Progenitor cell of endocrine pancreas (in vitro differentiated cells): Measurements from ENCODE around the gene CLEC16A. TPM values are rescaled to one million over a fixed set of nuclear protein-coding genes. Genes with fewer than 3 reads are reported as not detected.

Experiments
- DNase-seq: peaks from one replicate; pipeline ENCODE4 v3.0.0; 2021; ENCODE audit warnings: low spot score; ENCODE audit not compliant: unreplicated experiment
- H3K27ac Mint-ChIP-seq: 2 replicates; pipeline ENCODE4 v1.8.0; 2021; ENCODE audit warnings: mild to moderate bottlenecking, moderate library complexity, mixed read lengths
- H3K27me3 Mint-ChIP-seq: 2 replicates; pipeline ENCODE4 v1.8.0; 2021; ENCODE audit warnings: mixed read lengths
- H3K36me3 Mint-ChIP-seq: 2 replicates; pipeline ENCODE4 v1.8.0; 2022; ENCODE audit warnings: mixed read lengths; ENCODE audit not compliant: insufficient read depth
- H3K4me1 Mint-ChIP-seq: 2 replicates; pipeline ENCODE4 v1.8.0; 2021; ENCODE audit warnings: low read depth, mixed read lengths
- H3K4me3 Mint-ChIP-seq: 2 replicates; pipeline ENCODE4 v1.8.0; 2021; ENCODE audit warnings: low read depth, mild to moderate bottlenecking, moderate library complexity, mixed read lengths
- H3K9me3 Mint-ChIP-seq: 2 replicates; pipeline ENCODE4 v1.8.0; 2021; ENCODE audit warnings: low read depth, mixed read lengths
- total RNA-seq: library from RNA; stranded (reverse); gene quantifications from 2 replicates; pipeline ENCODE4 v1.2.1, GENCODE V29; 2021
- TF ChIP-seq, protein P1 (sequence below): fragments of 200-600 bp; sonication (generic); IDR thresholded peaks from one replicate; pipeline ENCODE4 v1.5.0; 2021; ENCODE audit warnings: antibody characterized with exemption, mild to moderate bottlenecking; ENCODE audit not compliant: unreplicated experiment

Gene CLEC16A
- total RNA-seq, 1 donor from 2014 or later = 34.3 TPM

DNA sequence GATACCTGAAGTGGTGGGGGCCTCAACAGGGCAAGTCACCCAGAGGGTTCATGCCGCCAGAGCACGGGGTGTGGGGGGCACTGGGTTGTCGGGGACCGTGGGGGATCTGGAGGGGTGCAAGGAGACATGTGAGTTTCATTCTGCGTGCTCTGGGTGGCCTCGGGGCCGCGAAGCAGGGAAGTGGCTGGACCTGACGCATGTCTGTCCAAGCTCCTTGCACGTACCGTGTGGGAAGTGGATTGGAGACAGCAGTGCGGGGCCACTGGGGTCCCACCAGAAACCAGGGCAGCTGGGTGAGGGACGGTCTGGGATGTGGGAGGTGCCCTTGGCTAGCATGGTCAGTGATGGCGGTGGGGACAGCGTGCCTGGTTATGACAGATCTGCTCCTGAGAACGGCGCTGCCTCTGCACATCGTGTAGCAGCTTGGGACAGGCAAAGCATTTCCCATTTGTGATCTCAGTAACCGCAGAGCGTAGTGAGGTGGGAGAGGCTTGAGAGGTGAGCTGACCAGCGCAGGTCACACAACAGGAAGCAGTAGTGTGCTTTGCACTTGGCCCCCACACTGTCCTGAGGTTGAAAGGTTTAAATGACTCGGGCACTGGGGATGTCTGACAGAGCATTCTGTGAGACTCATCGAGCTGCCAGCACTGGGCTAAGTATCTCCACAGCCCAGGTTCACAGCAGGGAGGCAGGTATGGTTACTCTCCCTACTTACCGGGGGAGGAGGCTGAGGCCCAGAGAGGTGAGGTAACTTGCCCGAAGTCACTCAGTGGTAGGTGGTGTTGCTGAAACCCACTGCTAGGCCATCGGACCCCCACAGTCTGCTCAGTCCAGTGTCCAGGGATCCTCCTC, 197.3 kb downstream of the CLEC16A start:
- DNase-seq = no peak
- peaks cover 6% of the 10 kb centered on the region for H3K4me1 Mint-ChIP-seq
- H3K36me3 Mint-ChIP-seq = peaks cover 1% of the 10 kb centered on the region
- no peak overlapping the region for H3K4me3 Mint-ChIP-seq
- no peaks in the 10 kb centered on the region for H3K27me3 Mint-ChIP-seq
- TF ChIP-seq, protein P1, sequence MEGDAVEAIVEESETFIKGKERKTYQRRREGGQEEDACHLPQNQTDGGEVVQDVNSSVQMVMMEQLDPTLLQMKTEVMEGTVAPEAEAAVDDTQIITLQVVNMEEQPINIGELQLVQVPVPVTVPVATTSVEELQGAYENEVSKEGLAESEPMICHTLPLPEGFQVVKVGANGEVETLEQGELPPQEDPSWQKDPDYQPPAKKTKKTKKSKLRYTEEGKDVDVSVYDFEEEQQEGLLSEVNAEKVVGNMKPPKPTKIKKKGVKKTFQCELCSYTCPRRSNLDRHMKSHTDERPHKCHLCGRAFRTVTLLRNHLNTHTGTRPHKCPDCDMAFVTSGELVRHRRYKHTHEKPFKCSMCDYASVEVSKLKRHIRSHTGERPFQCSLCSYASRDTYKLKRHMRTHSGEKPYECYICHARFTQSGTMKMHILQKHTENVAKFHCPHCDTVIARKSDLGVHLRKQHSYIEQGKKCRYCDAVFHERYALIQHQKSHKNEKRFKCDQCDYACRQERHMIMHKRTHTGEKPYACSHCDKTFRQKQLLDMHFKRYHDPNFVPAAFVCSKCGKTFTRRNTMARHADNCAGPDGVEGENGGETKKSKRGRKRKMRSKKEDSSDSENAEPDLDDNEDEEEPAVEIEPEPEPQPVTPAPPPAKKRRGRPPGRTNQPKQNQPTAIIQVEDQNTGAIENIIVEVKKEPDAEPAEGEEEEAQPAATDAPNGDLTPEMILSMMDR = no peak
- H3K9me3 Mint-ChIP-seq = no peaks in the 10 kb centered on the region
- no peak overlapping the region for H3K27ac Mint-ChIP-seq

DNA sequence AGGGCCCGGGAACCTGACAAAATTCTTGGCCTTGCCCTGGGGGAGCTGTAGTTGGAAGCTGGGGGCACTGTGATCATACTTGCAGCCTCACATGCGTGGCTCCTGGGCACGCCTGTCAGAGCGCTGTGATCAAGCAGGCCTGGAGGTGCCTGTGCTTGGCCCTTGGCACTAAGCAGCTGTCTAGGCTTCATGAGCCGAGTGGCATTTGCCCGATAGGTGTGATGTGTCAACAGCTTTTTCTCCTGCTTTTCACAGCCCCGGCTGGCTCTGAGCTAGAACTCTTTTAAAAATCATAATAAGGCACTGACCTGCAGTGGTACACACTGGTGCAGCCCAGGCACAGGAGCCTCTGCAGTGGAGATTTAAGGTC, 197.9 kb downstream of the CLEC16A start:
- no peak overlapping the region for H3K27ac Mint-ChIP-seq
- no peak overlapping the region for H3K4me3 Mint-ChIP-seq
- no peaks in the 10 kb centered on the region for H3K27me3 Mint-ChIP-seq
- peaks cover under 1% of the 10 kb centered on the region for H3K36me3 Mint-ChIP-seq
- DNase-seq = no peak
- peaks cover 6% of the 10 kb centered on the region for H3K4me1 Mint-ChIP-seq
- TF ChIP-seq, protein P1 = no peak
- no peaks in the 10 kb centered on the region for H3K9me3 Mint-ChIP-seq

DNA sequence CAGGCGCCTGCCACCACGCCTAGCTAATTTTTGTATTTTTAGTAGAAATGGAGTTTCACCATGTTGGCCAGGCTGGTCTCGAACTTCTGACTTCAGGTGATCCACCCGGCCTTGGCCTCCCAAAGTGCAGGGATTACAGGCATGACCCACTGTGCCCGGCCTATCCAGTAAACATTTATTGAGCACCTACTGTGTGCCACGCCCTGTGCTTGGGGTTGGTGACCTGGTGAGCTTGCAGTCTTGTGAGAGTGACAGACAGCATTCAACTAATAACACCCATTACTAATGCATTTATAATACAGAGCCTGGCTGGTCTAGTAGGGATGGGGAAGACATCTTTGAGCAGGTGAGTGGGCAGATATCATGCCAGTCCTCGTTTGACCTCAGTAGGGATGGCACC, 198.6 kb downstream of the CLEC16A start:
- peaks cover 6% of the 10 kb centered on the region for H3K4me1 Mint-ChIP-seq
- H3K4me3 Mint-ChIP-seq = no peak overlapping the region
- TF ChIP-seq, protein P1 = no peak
- no peak overlapping the region for H3K27ac Mint-ChIP-seq
- H3K36me3 Mint-ChIP-seq = no peaks in the 10 kb centered on the region
- no peaks in the 10 kb centered on the region for H3K27me3 Mint-ChIP-seq
- H3K9me3 Mint-ChIP-seq = no peaks in the 10 kb centered on the region
- DNase-seq = no peak

DNA sequence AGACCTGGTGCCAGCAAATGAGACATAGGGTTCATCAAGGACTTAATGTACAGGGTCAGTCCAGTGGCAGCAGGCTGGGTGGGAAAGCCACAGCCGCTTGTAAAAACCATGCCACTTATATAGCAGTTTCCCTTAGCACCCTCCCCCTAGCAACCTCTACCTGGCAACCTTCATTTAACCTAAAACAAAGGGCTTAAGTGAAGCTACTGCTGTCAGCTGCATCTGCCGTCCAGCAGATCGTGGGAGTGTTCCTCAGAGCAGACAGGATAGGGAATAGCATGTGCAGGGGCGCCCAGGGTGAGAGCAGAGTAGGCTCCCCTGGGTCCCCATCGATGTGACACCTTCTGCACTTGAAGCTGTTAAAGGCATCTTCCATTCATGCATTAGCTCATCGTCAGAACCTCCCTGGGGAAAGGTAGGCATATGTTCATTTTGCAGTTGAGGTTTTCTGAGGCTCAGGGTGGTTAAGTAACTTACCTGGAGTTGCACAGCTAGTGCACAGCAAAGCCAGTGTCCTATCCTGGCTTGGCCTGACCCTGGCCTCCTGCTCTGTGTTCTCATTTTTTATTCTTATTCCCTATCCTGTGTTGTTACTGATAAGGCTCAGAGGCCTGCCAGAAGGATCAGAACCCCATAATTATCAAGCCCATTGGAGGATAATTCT, 199.1 kb downstream of the CLEC16A start:
- Mint-ChIP-seq H3K9me3 (no peaks in the 10 kb centered on the region), H3K27ac (peak overlapping the region; percentile 16), H3K4me3 (no peak overlapping the region), H3K36me3 (no peaks in the 10 kb centered on the region), H3K27me3 (no peaks in the 10 kb centered on the region), H3K4me1 (peaks cover 6% of the 10 kb centered on the region)
- DNase-seq = no peak
- TF ChIP-seq, protein P1 = no peak

DNA sequence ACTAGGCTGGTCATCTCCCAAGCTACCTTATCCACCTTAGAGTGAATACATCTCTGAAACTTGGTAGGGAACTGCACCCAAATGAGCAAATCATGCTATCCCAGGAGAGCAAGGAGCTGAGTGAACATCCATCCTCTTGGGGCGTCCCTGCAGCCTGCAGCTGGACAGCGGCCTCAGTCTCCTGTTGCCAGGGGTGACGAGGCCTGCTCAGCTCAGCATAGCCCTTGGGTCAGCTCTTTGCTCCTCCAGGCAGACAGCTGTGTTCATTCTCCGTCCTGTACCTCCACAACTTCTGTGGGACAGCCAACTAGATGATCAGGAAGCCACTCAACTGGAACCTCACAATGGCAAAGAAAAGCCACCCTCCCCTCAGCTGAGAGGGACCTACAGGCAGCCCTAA, 199.8 kb downstream of the CLEC16A start:
- H3K9me3 Mint-ChIP-seq = no peaks in the 10 kb centered on the region
- no peaks in the 10 kb centered on the region for H3K36me3 Mint-ChIP-seq
- peaks cover 7% of the 10 kb centered on the region for H3K4me1 Mint-ChIP-seq
- TF ChIP-seq, protein P1 = no peak
- H3K27ac Mint-ChIP-seq = peak overlapping the region; percentile 16
- H3K4me3 Mint-ChIP-seq = no peak overlapping the region
- H3K27me3 Mint-ChIP-seq = no peaks in the 10 kb centered on the region
- no peak for DNase-seq
